ENCODE results near the gene TSHZ2. TPM values are rescaled to one million over a fixed set of nuclear protein-coding genes. Genes with fewer than 3 reads are reported as not detected.
"Not testable (repeated sequence)": the region's sequence is repeated elsewhere in the genome, so short reads cannot be mapped to it uniquely, and the experiment has no call there.

The TSHZ2 gene
- total RNA-seq, 2 experiments from 2014 or later, result 0.13 TPM; not detected in 1

DNA sequence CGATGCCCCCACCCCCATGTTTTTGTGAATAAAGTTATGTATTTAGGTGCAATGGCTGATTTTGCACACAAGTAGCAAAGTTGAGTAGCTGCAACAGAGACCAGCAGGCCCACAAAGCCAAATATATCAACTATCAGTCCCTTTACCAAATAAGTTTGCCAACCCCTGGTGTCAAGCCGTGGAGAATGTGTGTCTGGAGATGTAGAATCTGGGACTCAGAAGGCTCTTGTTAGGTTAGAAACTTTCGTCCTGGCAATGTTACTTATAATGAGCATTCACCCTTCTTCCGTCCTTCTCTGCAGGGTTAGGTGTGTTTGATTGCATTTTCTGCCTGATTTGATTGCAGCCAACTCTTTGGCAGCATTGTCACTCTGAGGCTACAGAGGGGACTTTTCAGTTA is 563.7 kb downstream of the TSHZ2 start:
- H3K27ac Mint-ChIP-seq, result no peak overlapping the region
- no peaks in the 10 kb centered on the region for H3K4me1 Mint-ChIP-seq (ENCODE audit: low read depth)
- no peak for ATAC-seq
- H3K27me3 Mint-ChIP-seq (ENCODE audit: low read depth), result no peaks in the 10 kb centered on the region
- no peaks in the 10 kb centered on the region for H3K9me3 Mint-ChIP-seq (ENCODE audit: insufficient read depth)
- ChIA-PET CTCF (no interaction called here), POLR2A (no interaction called here)
- H3K4me3 Mint-ChIP-seq, result no peak overlapping the region
- no peaks in the 10 kb centered on the region for H3K36me3 Mint-ChIP-seq (ENCODE audit: low read depth)
- no peak for DNase-seq

- H3K9me3 Mint-ChIP-seq (ENCODE audit: insufficient read depth); H3K4me3 Mint-ChIP-seq; H3K27ac Mint-ChIP-seq; POLR2A ChIA-PET; ATAC-seq; DNase-seq; H3K27me3 Mint-ChIP-seq (ENCODE audit: low read depth); CTCF ChIA-PET; H3K4me1 Mint-ChIP-seq (ENCODE audit: low read depth); H3K36me3 Mint-ChIP-seq (ENCODE audit: low read depth): not testable (repeated sequence)
Observed at GRCh38 chr20:53536382-53536781, 564.2 kb downstream of the TSHZ2 start.

DNA sequence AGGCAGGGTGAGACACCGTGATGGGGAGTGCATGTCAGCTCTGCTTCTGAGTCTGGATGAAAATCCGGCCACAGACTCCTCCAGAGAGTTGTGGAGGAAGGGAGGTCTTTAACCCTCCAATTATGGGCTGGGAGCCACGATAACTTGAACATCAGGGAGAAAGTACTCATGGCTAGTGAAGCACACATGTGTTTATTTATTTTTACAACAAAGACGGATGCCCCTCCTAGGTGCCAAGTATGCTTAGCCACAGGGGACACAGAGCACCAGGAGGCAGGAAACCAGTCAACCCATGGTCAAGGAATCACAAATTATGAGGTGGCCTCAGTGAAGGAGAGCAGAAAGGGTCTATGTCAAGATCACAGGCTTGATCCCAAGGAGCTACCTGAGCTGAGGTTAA is 567.4 kb downstream of the TSHZ2 start:
- no peaks in the 10 kb centered on the region for H3K36me3 Mint-ChIP-seq (ENCODE audit: low read depth)
- H3K4me3 Mint-ChIP-seq, result no peak overlapping the region
- ChIA-PET CTCF (no interaction called here), POLR2A (no interaction called here)
- H3K9me3 Mint-ChIP-seq (ENCODE audit: insufficient read depth), result no peaks in the 10 kb centered on the region
- no peak overlapping the region for H3K27ac Mint-ChIP-seq
- ATAC-seq (no peak), DNase-seq (no peak)
- no peaks in the 10 kb centered on the region for H3K27me3 Mint-ChIP-seq (ENCODE audit: low read depth)
- no peaks in the 10 kb centered on the region for H3K4me1 Mint-ChIP-seq (ENCODE audit: low read depth)

Measured in activated CD8-positive, alpha-beta T cell treated with anti-CD3 and anti-CD28 coated beads, Interleukin-2, amount 10 ng/mL, durations not matched to agents 7 days and 5 days (primary cell).